Keratinocyte (primary cell): Measurements from ENCODE around the gene DOCK1. TPM values are rescaled to one million over a fixed set of nuclear protein-coding genes. Genes with fewer than 3 reads are reported as not detected.

Experiments used
- DNase-seq: peaks from one replicate; pipeline ENCODE4 v3.0.0-alpha.2; 2011; ENCODE audit warnings: low read depth, missing footprints, low spot score
- FAIRE-seq: peaks from 2 replicates; lab custom pipeline; 2011; peaks lifted over from hg19 to GRCh38; lab: Jason Lieb, UNC
- H2AFZ ChIP-seq: 2 replicates; pipeline ENCODE4 v1.6.0; 2012; ENCODE audit warnings: low read length, control low read depth, inconsistent platforms; ENCODE audit not compliant: control insufficient read depth
- H3K27ac ChIP-seq: 2 replicates; pipeline ENCODE4 v1.5.1; 2011; ENCODE audit warnings: low read length; ENCODE audit not compliant: control insufficient read depth, insufficient read depth
- H3K27me3 ChIP-seq: 3 replicates; pipeline ENCODE4 v1.6.0; 2011; ENCODE audit warnings: low read length; ENCODE audit not compliant: control insufficient read depth, insufficient read depth; ENCODE audit errors: extremely low read depth
- H3K36me3 ChIP-seq, 2 experiments: 2 replicates in 1 of 2; 3 replicates in 1 of 2; pipeline ENCODE4 v1.5.1; 2011; ENCODE audit warnings: low read length in 2 of 2, mild to moderate bottlenecking in 1 of 2; ENCODE audit not compliant: control insufficient read depth in 2 of 2, insufficient read depth in 2 of 2; ENCODE audit errors: extremely low read depth in 1 of 2
- H3K4me1 ChIP-seq: 3 replicates; pipeline ENCODE4 v1.5.1; 2011; ENCODE audit warnings: low read length; ENCODE audit not compliant: control insufficient read depth, insufficient read depth; ENCODE audit errors: extremely low read depth
- H3K4me2 ChIP-seq: 3 replicates; pipeline ENCODE4 v1.6.0; 2011; ENCODE audit warnings: low read depth, low read length; ENCODE audit not compliant: control insufficient read depth, insufficient read depth; ENCODE audit errors: extremely low read depth
- H3K4me3 ChIP-seq, 3 experiments: fragments of 200-600 bp in 1 of 3; sonication (generic) in 1 of 3; 2 replicates in 2 of 3; 3 replicates in 1 of 3; pipeline ENCODE4 v1.5.1; 2011 to 2016; ENCODE audit warnings: low read length in 3 of 3, mild to moderate bottlenecking in 3 of 3, control low read depth in 2 of 3, inconsistent platforms in 1 of 3, low read depth in 1 of 3, mixed read lengths in 1 of 3, mixed run types in 1 of 3, moderate library complexity in 1 of 3; ENCODE audit not compliant: control insufficient read depth in 2 of 3, insufficient read depth in 2 of 3; ENCODE audit errors: extremely low read depth in 1 of 3
- H3K79me2 ChIP-seq: 2 replicates; pipeline ENCODE4 v1.6.0; 2012; ENCODE audit warnings: low read length; ENCODE audit not compliant: control insufficient read depth, insufficient read depth
- H3K9ac ChIP-seq: 3 replicates; pipeline ENCODE4 v1.6.0; 2011; ENCODE audit warnings: low read length; ENCODE audit not compliant: control insufficient read depth, insufficient read depth; ENCODE audit errors: extremely low read depth
- H3K9me1 ChIP-seq: 3 replicates; pipeline ENCODE4 v1.6.0; 2011; ENCODE audit warnings: low read length; ENCODE audit not compliant: control insufficient read depth, insufficient read depth; ENCODE audit errors: extremely low read depth
- H3K9me3 ChIP-seq: 2 replicates; pipeline ENCODE4 v1.5.1; 2012; ENCODE audit warnings: low read depth, low read length; ENCODE audit not compliant: control insufficient read depth
- H4K20me1 ChIP-seq: 3 replicates; pipeline ENCODE4 v1.6.0; 2011; ENCODE audit warnings: low read length; ENCODE audit not compliant: control insufficient read depth, insufficient read depth; ENCODE audit errors: extremely low read depth
- EZH2 ChIP-seq: IDR thresholded peaks from one replicate; pipeline ENCODE4 v1.6.1; 2012; ENCODE audit warnings: inconsistent platforms, mild to moderate bottlenecking, low read length, moderate library complexity
- dilution Hi-C: fragments of 300-500 bp; cut with MboI; formaldehyde crosslinking; loops from one replicate; pipeline ENCODE4 v1.7.0; 2020; ENCODE audit warnings: low sequenced_read_pairs; ENCODE audit not compliant: extremely low pct_ligation_motif_present
- polyA plus RNA-seq, 5 experiments: library from polyadenylated mRNA; depleted of rRNA in 3 of 5; stranded (reverse) in 3 of 5; stranded (forward) in 1 of 5; unstranded in 1 of 5; fragments of >200 nt; gene quantifications; 1 replicate in 1 of 5; 2 replicates in 3 of 5; 3 replicates in 1 of 5; pipeline versions ENCODE4 v1.2.1 to v1.2.3, GENCODE V29; 2011 to 2012; ENCODE audit warnings: missing spikeins in 2 of 5, low read depth in 1 of 5, low replicate concordance in 1 of 5
- TF ChIP-seq, protein P1 (sequence below), 3 experiments: IDR thresholded peaks in 1 of 3; conservative IDR thresholded peaks in 1 of 3; optimal IDR thresholded peaks in 1 of 3; 2 replicates in 2 of 3; 3 replicates in 1 of 3; pipeline versions ENCODE3 to v1.5.1; 2011; ENCODE audit warnings: low read length in 3 of 3, mild to moderate bottlenecking in 3 of 3, moderate library complexity in 2 of 3, control low read depth in 1 of 3, inconsistent platforms in 1 of 3; ENCODE audit not compliant: insufficient read depth in 2 of 3; ENCODE audit errors: extremely low read depth in 1 of 3

Gene DOCK1
- polyA plus RNA-seq, 1 donor (not counting 4 experiments of a cell fraction or from before 2014, with no cell fraction given) = 15.7 TPM

- no peaks in the 10 kb centered on the region for H3K4me1 ChIP-seq
- no peak for TF ChIP-seq EZH2
- TF ChIP-seq, protein P1, sequence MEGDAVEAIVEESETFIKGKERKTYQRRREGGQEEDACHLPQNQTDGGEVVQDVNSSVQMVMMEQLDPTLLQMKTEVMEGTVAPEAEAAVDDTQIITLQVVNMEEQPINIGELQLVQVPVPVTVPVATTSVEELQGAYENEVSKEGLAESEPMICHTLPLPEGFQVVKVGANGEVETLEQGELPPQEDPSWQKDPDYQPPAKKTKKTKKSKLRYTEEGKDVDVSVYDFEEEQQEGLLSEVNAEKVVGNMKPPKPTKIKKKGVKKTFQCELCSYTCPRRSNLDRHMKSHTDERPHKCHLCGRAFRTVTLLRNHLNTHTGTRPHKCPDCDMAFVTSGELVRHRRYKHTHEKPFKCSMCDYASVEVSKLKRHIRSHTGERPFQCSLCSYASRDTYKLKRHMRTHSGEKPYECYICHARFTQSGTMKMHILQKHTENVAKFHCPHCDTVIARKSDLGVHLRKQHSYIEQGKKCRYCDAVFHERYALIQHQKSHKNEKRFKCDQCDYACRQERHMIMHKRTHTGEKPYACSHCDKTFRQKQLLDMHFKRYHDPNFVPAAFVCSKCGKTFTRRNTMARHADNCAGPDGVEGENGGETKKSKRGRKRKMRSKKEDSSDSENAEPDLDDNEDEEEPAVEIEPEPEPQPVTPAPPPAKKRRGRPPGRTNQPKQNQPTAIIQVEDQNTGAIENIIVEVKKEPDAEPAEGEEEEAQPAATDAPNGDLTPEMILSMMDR (optimal IDR thresholded peaks at IDR 0.05 in 1 of 3, IDR thresholded peaks at IDR 0.05 in 1 of 3, conservative IDR thresholded peaks at IDR 0.05 in 1 of 3; ENCODE audit: extremely low read depth in 1 of 3, insufficient read depth in 2 of 3, low read length in 3 of 3) = no peak
- no peaks in the 10 kb centered on the region for H4K20me1 ChIP-seq
- FAIRE-seq (no peak), DNase-seq (no peak)
- H2AFZ ChIP-seq = no peak overlapping the region
- no peak overlapping the region for H3K4me3 ChIP-seq
- peaks cover 5 to 11% of the 10 kb centered on the region in 2 experiments for H3K36me3 ChIP-seq
- dilution Hi-C loops = no loop called here
- no peaks in the 10 kb centered on the region for H3K79me2 ChIP-seq
- H3K27me3 ChIP-seq = no peaks in the 10 kb centered on the region
- H3K4me2 ChIP-seq = no peak overlapping the region
- H3K9ac ChIP-seq = no peak overlapping the region
- no peaks in the 10 kb centered on the region for H3K9me3 ChIP-seq
- no peak overlapping the region for H3K27ac ChIP-seq
- H3K9me1 ChIP-seq = no peaks in the 10 kb centered on the region
Measured at GRCh38 chr10:127085957-127086356, 180.7 kb downstream of the DOCK1 start.

- H3K9me3 ChIP-seq = no peaks in the 10 kb centered on the region
- H3K9me1 ChIP-seq = no peaks in the 10 kb centered on the region
- no peak overlapping the region for H3K4me2 ChIP-seq
- H3K27me3 ChIP-seq = no peaks in the 10 kb centered on the region
- FAIRE-seq = no peak
- H3K4me1 ChIP-seq = no peaks in the 10 kb centered on the region
- H2AFZ ChIP-seq = no peak overlapping the region
- no peaks in the 10 kb centered on the region for H4K20me1 ChIP-seq
- no peak overlapping the region for H3K4me3 ChIP-seq
- TF ChIP-seq EZH2 = no peak
- TF ChIP-seq, protein P1 (optimal IDR thresholded peaks at IDR 0.05 in 1 of 3, IDR thresholded peaks at IDR 0.05 in 1 of 3, conservative IDR thresholded peaks at IDR 0.05 in 1 of 3; ENCODE audit: extremely low read depth in 1 of 3, insufficient read depth in 2 of 3, low read length in 3 of 3) = no peak
- H3K27ac ChIP-seq = no peak overlapping the region
- DNase-seq = no peak
- dilution Hi-C loops = no loop called here
- no peak overlapping the region for H3K9ac ChIP-seq
- H3K79me2 ChIP-seq = no peaks in the 10 kb centered on the region
- peaks cover 7 to 8% of the 10 kb centered on the region in 2 experiments for H3K36me3 ChIP-seq
Measured at GRCh38 chr10:127088908-127089307, 183.7 kb downstream of the DOCK1 start.
